ENCODE results near the gene MPP3.

MPP3 gene

DNA sequence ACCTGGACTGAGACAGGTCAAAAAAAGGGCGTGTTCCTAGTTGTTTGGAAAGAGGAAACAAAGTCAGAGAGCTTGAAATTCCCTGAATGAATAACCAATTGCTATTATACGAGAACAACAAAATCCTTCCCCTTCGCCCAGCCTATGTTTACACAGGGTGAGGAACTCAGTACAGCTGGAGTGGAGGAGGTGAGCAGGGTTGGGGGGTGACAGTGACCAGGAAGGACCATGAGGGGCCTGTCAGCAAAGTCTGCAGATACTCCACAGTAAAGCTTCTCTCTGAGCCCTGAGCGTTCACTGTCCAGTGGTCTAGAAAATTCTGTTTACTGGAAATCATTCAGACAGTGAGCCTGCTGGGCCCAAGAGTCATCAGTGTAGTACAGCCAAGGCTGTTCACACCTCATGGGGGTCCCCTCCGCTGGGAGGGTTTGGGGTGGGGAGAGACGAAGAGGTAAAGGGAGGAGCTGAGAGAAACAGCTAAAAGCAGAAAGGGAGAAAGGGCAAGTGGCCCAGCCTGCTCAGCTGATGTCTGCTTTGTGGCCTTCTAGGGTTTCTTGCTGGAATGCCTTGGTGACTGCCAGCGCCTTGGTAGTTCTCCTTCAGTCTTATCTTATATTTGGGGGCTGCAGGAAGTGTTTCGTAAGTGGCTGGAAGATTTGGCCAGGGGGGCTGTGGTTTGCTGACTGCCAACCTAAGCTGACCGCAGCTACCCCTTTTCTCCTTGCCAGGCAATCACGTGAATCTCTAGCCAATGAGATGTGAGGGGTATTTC lies 59.9 kb downstream of the MPP3 start:
- no peak for DNase-seq (ENCODE audit: low read depth)

GRCh38 chr17:43771463-43771862 lies 61.5 kb downstream of the MPP3 start:
- no peak for DNase-seq (ENCODE audit: low read depth)

DNA sequence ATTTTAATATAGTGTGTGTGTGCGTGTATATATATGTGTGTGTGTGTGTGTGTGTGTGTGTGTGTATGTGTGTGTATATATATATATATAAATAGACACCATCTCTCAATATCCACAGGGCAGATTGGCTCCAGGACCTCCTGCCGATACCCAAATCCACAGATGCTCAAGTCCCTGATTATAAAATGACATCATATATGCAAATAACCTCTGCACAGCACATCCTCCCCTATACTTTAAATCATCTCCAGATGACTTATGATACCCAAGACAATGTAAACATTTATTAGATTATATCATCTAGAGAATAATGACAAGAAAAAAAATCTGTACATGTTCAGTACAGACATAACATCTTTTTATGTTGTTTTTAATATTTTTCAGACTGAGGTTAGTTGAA lies 62.0 kb downstream of the MPP3 start:
- DNase-seq (ENCODE audit: low read depth), result no peak

GRCh38 chr17:43769859-43770258 lies 63.1 kb downstream of the MPP3 start:
- DNase-seq (ENCODE audit: low read depth), result no peak

DNA sequence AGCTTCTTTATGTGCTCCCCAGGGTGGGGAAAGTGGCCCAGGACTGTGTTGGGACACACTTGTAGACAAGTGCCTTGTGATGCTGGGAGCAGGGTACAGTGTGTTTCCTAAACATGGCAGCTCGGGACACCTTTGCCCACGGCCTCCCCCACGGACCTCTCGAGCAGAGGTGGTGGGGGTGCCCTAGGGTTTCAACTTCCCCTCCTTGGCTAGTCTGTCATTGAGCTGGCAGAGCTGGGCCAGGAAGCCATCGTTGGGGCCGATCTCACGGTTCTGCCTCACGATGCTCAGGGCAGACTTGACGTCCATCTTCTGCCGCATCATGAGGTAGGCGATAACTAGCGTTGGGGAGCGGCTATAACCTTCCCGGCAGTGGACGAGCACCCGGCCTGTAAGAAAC lies 63.5 kb downstream of the MPP3 start:
- DNase-seq (ENCODE audit: low read depth), result no peak

DNA sequence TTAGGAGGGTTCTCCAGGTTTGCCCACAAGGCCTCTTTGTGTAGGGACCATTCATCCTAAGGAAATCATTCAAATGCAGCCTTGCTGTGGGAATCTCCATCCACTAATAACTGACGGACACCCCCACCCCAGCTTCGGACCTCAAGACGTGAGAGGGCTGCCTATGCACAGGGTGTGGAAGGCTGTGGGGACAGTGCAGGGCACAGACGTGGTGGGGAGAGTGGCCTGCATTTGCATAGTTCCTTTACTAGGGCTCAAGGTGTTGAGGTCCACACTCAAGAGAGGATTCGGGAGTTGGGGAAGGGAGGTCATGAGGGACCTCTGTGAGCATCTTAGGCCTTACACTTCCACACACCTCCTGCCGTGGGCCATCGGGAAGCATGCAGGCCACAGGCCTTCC lies 64.0 kb downstream of the MPP3 start:
- DNase-seq (ENCODE audit: low read depth), result no peak

DNA sequence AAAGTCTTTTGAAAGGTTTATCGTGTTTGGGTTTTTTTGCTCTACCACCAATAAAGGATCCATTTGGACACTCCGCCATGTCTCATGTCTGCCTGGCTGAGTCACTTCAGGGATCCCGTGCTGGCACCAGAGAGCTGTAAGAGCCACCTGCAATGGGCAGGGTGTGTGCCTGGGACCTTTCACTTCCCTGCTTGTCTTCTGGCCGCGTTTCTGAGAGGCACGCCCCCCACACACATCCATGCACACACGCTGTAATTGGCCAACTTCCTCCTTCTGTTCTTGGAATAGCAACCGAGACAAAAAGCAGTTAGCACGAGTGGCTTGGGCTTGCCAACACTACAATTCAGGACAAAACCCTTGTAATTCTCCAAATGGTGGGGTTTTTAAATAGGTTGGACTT lies 64.6 kb downstream of the MPP3 start:
- DNase-seq (ENCODE audit: low read depth), result no peak

GRCh38 chr17:43767713-43768059 lies 65.3 kb downstream of the MPP3 start:
- no peak for DNase-seq (ENCODE audit: low read depth)

- no peak for DNase-seq (ENCODE audit: low read depth)
These were observed 65.8 kb downstream of the MPP3 start for GRCh38 chr17:43767053-43767712.

DNA sequence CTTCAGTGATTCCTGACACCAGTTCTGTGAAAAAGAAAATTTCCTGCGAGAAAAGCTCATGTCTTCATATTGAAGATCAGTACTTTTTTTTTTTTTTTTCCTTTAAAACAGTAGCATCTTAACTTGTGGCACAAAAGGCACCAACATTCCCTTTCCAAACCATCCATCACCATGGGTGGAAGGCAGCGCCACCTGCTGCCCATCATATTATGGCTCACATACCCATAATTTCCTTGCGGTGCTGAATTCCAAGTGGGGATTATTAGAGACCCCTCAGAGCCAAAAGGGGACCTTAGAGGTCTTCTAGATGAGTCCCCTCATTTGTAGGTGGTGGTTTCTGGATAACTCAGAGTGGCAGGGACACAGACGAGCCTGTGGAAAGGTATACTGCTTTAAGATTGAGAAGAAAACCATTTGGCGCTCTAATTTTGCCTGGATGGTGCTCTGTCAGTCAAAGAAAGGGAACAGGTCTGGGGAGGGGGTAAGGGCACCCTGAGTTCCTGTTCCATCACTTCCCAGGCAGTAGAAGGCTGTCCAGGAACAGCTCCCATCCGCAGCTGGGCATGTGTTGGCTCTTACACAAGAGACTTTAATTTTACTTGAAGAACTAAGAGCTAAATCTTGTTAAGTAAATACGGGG lies 66.4 kb downstream of the MPP3 start:
- no peak for DNase-seq (ENCODE audit: low read depth)

- DNase-seq (ENCODE audit: low read depth), result peak; percentile 85
These were observed 72.6 kb downstream of the MPP3 start for GRCh38 chr17:43760254-43760852.

DNA sequence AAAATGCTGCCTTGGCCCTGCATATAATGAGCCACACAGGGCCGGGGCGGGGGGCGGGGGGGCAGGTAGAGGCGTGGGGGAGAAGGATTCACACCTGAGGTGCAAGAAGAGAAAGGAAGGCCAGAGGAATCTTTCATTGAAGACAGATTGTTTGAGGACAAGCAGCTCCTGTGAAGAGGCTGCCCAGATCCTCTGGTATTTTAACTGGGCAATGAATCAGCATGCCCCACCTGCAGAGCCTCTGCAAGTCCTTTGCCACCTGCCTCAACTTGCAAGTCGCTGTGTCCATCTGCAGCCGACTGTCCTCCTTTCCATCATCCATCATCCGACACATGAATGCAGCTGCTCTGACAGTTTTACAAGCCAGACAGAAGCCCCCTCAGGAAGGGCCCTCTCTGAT lies 73.1 kb downstream of the MPP3 start:
- no peak for DNase-seq (ENCODE audit: low read depth)

DNA sequence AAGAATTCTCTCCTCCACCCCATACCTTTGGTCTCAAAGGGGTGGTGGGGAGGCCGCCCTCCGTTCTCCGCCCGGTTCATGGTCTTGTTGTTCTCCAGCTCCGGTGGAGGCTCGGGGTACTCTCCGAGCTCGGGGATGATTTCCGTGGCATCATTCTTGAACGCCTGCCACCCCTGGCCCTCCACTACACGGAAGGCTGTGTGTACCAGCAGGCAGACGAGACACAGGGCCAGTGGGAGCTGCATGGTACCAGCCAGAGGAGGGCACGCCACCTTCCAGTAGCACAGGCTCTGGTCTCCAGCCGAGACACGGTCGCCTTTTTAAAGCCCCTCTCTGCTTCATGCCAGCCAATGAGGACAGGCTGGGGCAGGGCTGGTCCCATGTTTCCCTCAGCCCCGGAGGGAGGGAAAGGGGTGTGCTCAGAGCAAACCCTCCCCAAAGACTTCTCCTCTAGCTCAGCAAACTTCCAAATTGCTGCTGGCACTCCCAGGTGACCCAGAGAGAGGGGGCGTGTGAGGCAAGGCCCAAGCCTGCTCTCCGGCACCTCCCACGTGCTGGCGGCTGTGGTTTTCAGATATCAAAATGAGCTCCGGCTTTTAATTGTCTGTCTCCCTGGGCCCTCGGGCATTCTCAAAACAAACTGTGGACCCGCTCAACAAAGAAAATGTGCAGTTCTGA lies 74.3 kb downstream of the MPP3 start, which contains the start of gene SOST:
SOST (minus strand) TSS at position 295 of the 678 bp plus-strand sequence; CDS start at position 245, 50 bp downstream.
- DNase-seq (ENCODE audit: low read depth), result no peak

DNA sequence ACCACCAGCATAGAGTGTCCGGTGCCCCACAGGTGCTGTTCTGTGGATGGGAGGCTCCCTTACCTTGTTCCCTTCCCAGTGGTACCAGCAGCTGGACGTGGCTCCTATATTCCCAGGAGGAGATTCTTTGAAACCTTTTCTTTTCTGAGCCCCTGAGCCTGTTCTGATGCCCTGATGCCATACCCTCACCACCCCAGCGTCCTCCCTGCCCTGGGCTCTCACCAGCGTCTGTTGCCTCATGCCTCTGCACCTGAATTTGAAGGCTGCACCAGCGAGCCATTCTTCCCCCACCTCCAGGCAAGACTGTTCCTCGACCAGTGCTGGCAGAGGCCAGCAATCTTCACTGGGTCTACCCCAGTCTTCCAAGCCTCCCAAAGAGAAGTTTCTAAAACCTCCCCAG lies 74.9 kb downstream of the MPP3 start:
- DNase-seq (ENCODE audit: low read depth), result no peak

DNA sequence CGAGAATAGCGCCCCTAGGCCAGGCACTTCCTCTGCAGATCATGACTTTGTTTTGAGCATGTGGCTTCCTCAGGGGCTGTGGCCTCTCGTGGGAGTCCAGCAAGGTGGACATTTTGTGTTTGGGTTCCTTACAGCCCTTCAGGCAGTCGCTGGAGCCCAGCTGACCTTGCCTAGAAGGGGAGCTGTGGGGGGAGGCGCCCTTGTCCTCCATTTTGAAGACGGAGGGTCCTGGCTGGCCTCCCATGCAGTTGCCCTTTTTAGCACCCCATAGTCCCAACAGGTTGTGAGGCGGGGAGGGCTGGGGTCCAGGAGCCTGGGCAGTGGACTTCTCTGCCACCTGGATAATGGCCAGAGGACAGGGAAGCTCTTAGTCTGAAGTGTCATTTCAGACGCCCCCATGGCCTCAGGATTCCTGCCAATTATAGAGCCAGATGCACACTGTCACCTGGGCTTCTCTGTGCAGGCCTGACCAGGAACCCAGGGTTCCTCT lies 75.7 kb downstream of the MPP3 start:
- DNase-seq (ENCODE audit: low read depth), result no peak

- no peak for DNase-seq (ENCODE audit: low read depth)
These were observed 76.7 kb downstream of the MPP3 start for GRCh38 chr17:43756201-43756600.

- DNase-seq (ENCODE audit: low read depth), result peak; percentile 33
These were observed 77.5 kb downstream of the MPP3 start for GRCh38 chr17:43755389-43755875.

- no peak for DNase-seq (ENCODE audit: low read depth)
These were observed 78.0 kb downstream of the MPP3 start for GRCh38 chr17:43754947-43755346.

DNA sequence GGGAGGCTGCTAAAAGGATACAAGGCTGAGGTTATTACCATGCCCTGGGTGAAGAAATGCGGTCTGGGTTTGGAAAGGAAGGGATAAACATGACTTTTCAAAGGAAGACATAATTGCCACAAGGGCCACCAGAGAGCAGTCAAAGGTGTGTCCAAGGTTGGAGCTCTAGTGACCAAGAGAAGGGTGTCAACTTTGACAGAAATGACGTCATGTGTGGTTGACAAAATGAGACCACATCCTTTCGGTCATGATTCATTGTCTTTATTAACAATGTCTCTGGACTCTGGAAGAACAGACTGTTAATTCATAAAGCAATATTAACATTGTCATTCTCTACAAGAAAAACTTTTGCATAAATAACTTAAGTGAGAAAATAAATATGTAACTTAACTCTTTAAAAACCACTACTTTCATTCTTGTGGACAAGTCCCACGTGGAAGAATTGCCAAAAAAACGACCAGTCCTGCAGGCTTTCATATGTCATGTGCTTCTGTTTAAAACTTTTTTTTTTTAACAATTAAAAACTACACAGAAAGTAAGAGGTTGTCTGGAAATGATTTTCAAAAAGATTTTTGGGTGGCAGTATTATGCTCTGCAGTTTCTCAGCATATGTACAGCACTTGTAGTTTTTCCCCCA lies 79.3 kb downstream of the MPP3 start:
- DNase-seq (ENCODE audit: low read depth), result no peak
